Pancreas (tissue), 10 donors: ENCODE measurements around the gene NSD1. TPM values are rescaled to one million over a fixed set of nuclear protein-coding genes. Genes with fewer than 3 reads are reported as not detected.

Experiments
- ATAC-seq, 4 donors: fragments of 200-7000 bp; cut with Tn5 transposase; one replicate each; pipeline versions ENCODE4 v1.8.0 to v1.9.1; 2020; ENCODE audit warnings: mild to moderate bottlenecking in 4 of 4, moderate library complexity in 4 of 4
- DNase-seq, 6 donors: peaks; one replicate each; pipeline ENCODE4 v3.0.0-alpha.2; 2020
- FAIRE-seq: peaks from 2 replicates; lab custom pipeline; 2012; peaks lifted over from hg19 to GRCh38; lab: Jason Lieb, UNC
- H3K27ac ChIP-seq, 4 donors: fragments of 200-600 bp; sonication (generic); 1 replicate in 3 of 4; 2 replicates in 1 of 4; pipeline versions ENCODE4 v1.5.0 to v1.8.0; 2020
- H3K27me3 ChIP-seq, 4 donors: fragments of 200-600 bp; one replicate each; pipeline ENCODE4 v1.8.0; 2021
- H3K36me3 ChIP-seq, 3 donors: fragments of 200-600 bp; sonication (generic) in 1 of 3; one replicate each; pipeline versions ENCODE4 v1.5.0 to v1.8.0; 2020 to 2021
- H3K4me1 ChIP-seq, 3 donors: fragments of 200-600 bp; one replicate each; pipeline ENCODE4 v1.8.0; 2021
- H3K4me3 ChIP-seq, 4 donors: fragments of 200-600 bp; sonication (generic) in 2 of 4; one replicate each; pipeline versions ENCODE4 v1.5.0 to v1.8.0; 2020 to 2021
- H3K9me3 ChIP-seq, 4 donors: fragments of 200-600 bp; one replicate each; pipeline ENCODE4 v1.8.0; 2021
- CTCF ChIP-seq, 4 donors: fragments of 200-600 bp; sonication (generic) in 3 of 4; IDR thresholded peaks; one replicate each; pipeline versions ENCODE4 v1.5.0 to v1.8.0; 2021; ENCODE audit warnings: antibody characterized with exemption in 4 of 4
- WGBS, 2 donors: extraction: QIAGEN DNeasy Blood & Tissue Kit; methylation state at CpG; one replicate each; pipeline ENCODE4 v1.1.7; 2013; 5-methylcytosine and 5-hydroxymethylcytosine counted together
- intact Hi-C, 3 donors: fragments of 100-400 bp; cut with DNase I; formaldehyde crosslinking; loops; one replicate each; pipeline versions ENCODE4 v1.11.1 to v1.14.2; 2022
- polyA plus RNA-seq, 2 donors: library from polyadenylated mRNA; stranded (reverse); fragments of 200-250 nt; gene quantifications; one replicate each; pipeline ENCODE4 v1.2.3, GENCODE V29; 2013
- total RNA-seq, 6 donors: library from RNA; stranded (reverse); fragmentation: NEBNext Ultra II Directional in 4 of 6; extraction: Animal tissue kit (Norgen Biotek cat#: 25700) in 4 of 6; gene quantifications; one replicate each; pipeline versions ENCODE4 v1.2.1 to v1.2.4, GENCODE V29; 2021 to 2023
- donor health status: healthy with polysubstance abuse.
- donor health status: DM: no; HTN: no; CAD: no; lungs with moderate emphysema.
- donor health status: DM: no; HTN: no; CAD: no.
- donor health status: control.
- donor health status: control.
- donor health status: Bipolar disorder and iron deficiency.
- donor health status: DM: yes; HTN: yes; CAD: no.
- donor health status: DM: no; HTN: no; CAD: no.
- donor health status: DM: no; HTN: no; CAD: no.
- donor health status: DM: yes; HTN: yes; CAD: no.

NSD1 gene
- total and polyA plus RNA-seq, 8 donors: 6.9 to 51.2 (median 33.5) TPM

DNA sequence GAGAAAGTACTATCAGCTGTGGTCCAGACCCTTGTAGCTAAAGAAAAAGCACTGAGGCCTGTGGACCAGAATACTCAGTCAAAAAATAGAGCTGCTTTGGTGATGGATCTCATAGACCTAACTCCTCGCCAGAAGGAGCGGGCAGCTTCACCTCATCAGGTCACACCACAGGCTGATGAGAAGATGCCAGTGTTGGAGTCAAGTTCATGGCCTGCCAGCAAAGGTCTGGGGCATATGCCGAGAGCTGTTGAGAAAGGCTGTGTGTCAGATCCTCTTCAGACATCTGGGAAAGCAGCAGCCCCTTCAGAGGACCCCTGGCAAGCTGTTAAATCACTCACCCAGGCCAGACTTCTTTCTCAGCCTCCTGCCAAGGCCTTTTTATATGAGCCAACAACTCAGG lies 161.1 kb downstream of the NSD1 start:
- TF ChIP-seq CTCF (IDR thresholded peaks at IDR 0.05): no peak
- 92 to 98% methylated on average over 3 of the region's 3 CpGs for WGBS, 2 donors
- intact Hi-C loops: loop anchor here in 1 of 3 donors (10.0 kb wide), 1 partner anchor 160 kb away; the partner anchor contains the start of gene NSD1

DNA sequence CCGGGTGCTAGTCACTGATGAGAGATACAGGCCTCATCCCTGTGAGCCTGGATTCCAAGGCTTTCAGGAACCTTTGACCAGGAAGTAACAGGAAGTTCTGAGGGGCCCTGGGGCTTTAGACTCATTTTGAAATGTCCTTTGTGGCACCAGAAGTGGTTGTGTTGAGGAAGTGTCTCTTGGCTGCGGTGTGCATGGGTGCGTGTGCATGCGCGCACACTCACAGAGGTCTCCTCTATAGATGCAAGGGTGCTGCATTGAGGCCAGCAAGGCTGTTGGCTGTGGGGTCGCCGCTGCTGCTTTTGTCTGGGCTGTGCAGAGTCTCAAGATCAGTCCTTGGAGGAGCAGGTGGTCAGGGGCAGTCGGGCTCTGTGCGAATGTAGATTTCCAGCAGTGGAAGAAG lies 162.4 kb downstream of the NSD1 start:
- H3K36me3 ChIP-seq: peaks cover 0 to 43% (median 15%) of the 10 kb centered on the region in 3 donors
- H3K27me3 ChIP-seq: no peaks in the 10 kb centered on the region
- DNase-seq: no peak
- ATAC-seq: no peak
- no peak overlapping the region for H3K4me3 ChIP-seq
- 89 to 92% methylated on average over 9 of the region's 9 CpGs for WGBS, 2 donors
- no peak for TF ChIP-seq CTCF (IDR thresholded peaks at IDR 0.05)
- peaks cover 8 to 20% (median 8%) of the 10 kb centered on the region in 3 donors for H3K4me1 ChIP-seq
- intact Hi-C loops: loop anchor here in 1 of 3 donors (10.0 kb wide), 1 partner anchor 161 kb away; the partner anchor contains the start of gene NSD1
- FAIRE-seq: no peak
- H3K27ac ChIP-seq: peak overlapping the region in 1 of 4 donors; percentile 34
- no peaks in the 10 kb centered on the region for H3K9me3 ChIP-seq

More for the DNA sequence above, 161.1 kb downstream of the NSD1 start:
- H3K4me3 ChIP-seq: no peak overlapping the region
- ATAC-seq (no peak), FAIRE-seq (no peak), DNase-seq (no peak)
- peaks cover 0 to 52% (median 15%) of the 10 kb centered on the region in 3 donors for H3K36me3 ChIP-seq
- H3K9me3 ChIP-seq: no peaks in the 10 kb centered on the region
- no peaks in the 10 kb centered on the region for H3K27me3 ChIP-seq
- no peak overlapping the region for H3K27ac ChIP-seq
- H3K4me1 ChIP-seq: peaks cover 0 to 9% (median 0%) of the 10 kb centered on the region in 3 donors

- FAIRE-seq: no peak
- Histone ChIP-seq H3K4me1 (peaks cover 13 to 27% (median 15%) of the 10 kb centered on the region in 3 donors), H3K4me3 (no peak overlapping the region), H3K27ac (peak overlapping the region in 1 of 4 donors; percentile 34), H3K9me3 (no peaks in the 10 kb centered on the region), H3K36me3 (peaks cover 0 to 43% (median 15%) of the 10 kb centered on the region in 3 donors), H3K27me3 (no peaks in the 10 kb centered on the region)
- DNase-seq: peak in 1 of 6 donors; percentile 22
- 44 to 51% methylated on average over 4 of the region's 4 CpGs for WGBS, 2 donors
- intact Hi-C loops: loop anchor here in 1 of 3 donors (10.0 kb wide), 1 partner anchor 162 kb away; the partner anchor contains the start of gene NSD1
- ATAC-seq: peak in 3 of 4 donors; percentile 14 to 40 (median 35)
- no peak for TF ChIP-seq CTCF (IDR thresholded peaks at IDR 0.05)
Observed at GRCh38 chr5:177296581-177296980, 163.0 kb downstream of the NSD1 start.

- DNase-seq (no peak), ATAC-seq (no peak), FAIRE-seq (no peak)
- no peak overlapping the region for H3K4me3 ChIP-seq
- H3K9me3 ChIP-seq: no peaks in the 10 kb centered on the region
- peak overlapping the region in 1 of 4 donors; percentile 89 for H3K27ac ChIP-seq
- peaks cover 0 to 32% (median 15%) of the 10 kb centered on the region in 3 donors for H3K36me3 ChIP-seq
- peaks cover 19 to 36% (median 22%) of the 10 kb centered on the region in 3 donors for H3K4me1 ChIP-seq
- 93 to 94% methylated on average over 2 of the region's 2 CpGs for WGBS, 2 donors
- no peaks in the 10 kb centered on the region for H3K27me3 ChIP-seq
- TF ChIP-seq CTCF (IDR thresholded peaks at IDR 0.05): no peak
- intact Hi-C loops: loop anchor here in 1 of 3 donors (10.0 kb wide), 1 partner anchor 163 kb away; the partner anchor contains the start of gene NSD1
Observed at GRCh38 chr5:177297922-177298321, 164.3 kb downstream of the NSD1 start.

DNA sequence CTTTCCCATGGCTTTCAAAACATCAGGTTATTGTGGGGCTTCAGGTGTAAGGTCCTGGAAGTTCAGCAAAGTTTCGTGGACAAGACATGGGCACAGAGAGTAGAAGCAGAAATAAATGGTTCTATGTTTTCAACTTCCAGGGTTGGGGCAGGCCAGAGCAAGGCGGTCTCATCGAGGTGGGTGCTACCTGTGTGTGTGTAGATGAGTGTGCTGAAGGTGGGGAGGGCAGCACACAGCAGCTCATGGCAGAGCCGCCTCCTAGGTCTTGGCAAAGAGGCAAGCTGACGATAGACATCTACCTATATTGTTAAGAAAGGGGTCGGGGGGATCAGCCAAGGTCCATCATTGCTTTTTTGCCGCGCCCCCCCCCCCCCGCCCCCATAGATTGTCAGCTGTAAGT lies 166.1 kb downstream of the NSD1 start:
- H3K4me3 ChIP-seq: no peak overlapping the region
- H3K36me3 ChIP-seq: peaks cover 0 to 15% (median 4%) of the 10 kb centered on the region in 3 donors
- H3K4me1 ChIP-seq: peaks cover 20 to 39% (median 22%) of the 10 kb centered on the region in 3 donors
- intact Hi-C loops: loop anchor here in 2 of 3 donors (10.0 kb wide), 2 partner anchors 165 to 185 kb away; partner anchors contain the start of gene NSD1 (in 1 of the 2)
- peak overlapping the region in 2 of 4 donors; percentile 85 to 89 for H3K27ac ChIP-seq
- no peaks in the 10 kb centered on the region for H3K27me3 ChIP-seq
- ATAC-seq (no peak), FAIRE-seq (no peak), DNase-seq (no peak)
- no peak for TF ChIP-seq CTCF (IDR thresholded peaks at IDR 0.05)
- H3K9me3 ChIP-seq: no peaks in the 10 kb centered on the region
- 82 to 84% methylated on average over 9 of the region's 9 CpGs for WGBS, 2 donors
